Mesenteric fat pad (tissue), 1 donor: Measurements from ENCODE around the gene KIAA1958. TPM values are rescaled to one million over a fixed set of nuclear protein-coding genes. Genes with fewer than 3 reads are reported as not detected.

Source experiments
- DNase-seq: peaks from one replicate; pipeline ENCODE4 v3.0.0-alpha.2; 2020; ENCODE audit warnings: low spot score
- total RNA-seq: library from RNA; stranded (reverse); fragmentation: NEBNext Ultra II Directional; extraction: Animal tissue kit (Norgen Biotek cat#: 25700); gene quantifications from one replicate; pipeline ENCODE4 v1.2.1, GENCODE V29; 2021
- donor health status: DM: yes; HTN: yes; CAD: no.

The KIAA1958 gene
- total RNA-seq, 1 donor from 2014 or later: 6.1 TPM

DNA sequence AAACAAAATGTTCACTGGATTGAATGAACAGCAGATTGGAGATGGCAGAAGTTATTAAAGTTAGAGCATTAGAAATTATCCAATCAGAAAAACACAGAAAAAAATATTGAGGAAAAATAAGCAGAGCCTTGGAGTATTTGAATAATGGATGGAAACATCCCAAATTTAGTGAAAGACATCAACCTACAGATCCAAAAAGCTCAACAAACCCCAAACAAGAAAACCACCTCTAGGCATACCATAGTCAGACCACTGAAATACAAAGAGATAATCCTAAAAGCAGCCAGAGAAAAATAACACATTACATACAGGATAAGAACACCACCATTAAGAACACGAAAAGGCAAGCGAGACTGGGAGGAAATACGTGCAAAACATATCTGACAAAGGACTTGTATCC lies 226.1 kb downstream of the KIAA1958 start:
- DNase-seq: no peak

DNA sequence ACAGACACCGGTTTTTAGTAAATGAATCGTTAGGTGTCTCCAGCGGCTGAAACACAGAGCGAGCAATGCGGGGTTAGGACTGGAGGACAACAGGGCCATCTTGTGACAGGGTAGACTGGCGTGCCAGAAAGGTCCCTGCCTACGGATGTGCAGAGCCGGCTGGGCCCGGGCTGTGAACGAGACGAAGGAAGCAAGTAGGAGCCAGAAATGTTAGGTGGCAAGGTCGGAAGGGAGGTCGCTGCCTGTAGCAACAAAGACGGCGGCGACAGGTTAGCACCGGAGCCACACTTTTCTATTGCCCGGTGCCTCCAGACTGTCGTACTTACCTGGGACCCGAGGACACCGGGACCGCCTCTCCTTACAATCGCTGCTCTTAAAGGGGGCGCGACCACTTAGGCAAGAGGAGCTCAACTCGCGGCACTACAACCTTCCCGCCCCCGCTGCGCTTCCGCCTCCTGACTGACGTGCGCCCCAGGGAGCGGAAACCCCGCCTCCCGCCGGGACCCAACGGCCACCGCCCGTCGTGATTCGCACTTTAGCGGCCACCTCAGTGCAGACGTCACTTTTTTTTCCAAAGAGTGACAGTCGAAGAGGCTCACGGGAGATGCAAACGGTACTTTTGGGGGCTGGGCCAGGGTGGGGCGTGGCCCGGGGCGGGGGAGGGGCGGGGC lies 231.2 kb downstream of the KIAA1958 start, which contains the start of gene INIP:
Gene INIP (minus strand): TSS at position 457 of the 671 bp plus-strand sequence. CDS start 1,632 bp downstream, outside the sequence.
- DNase-seq: peak; percentile 99

Other genes with a start within 250 kb of the KIAA1958 start
- gene PTBP3, start 153.2 kb upstream of the KIAA1958 start, total RNA-seq: 53.6 TPM
- gene HSDL2, start 106.7 kb upstream of the KIAA1958 start, total RNA-seq: 90.0 TPM
- 17.2 TPM for gene INIP, start 231.3 kb downstream of the KIAA1958 start, total RNA-seq